NCI-H128 (cell line): ENCODE data around the gene PES1.
"Not testable (repeated sequence)": the region's sequence is repeated elsewhere in the genome, so short reads cannot be mapped to it uniquely, and the experiment has no call there.

ENCODE experiments used
- DNase-seq: peaks from one replicate; lab custom pipeline; 2025; ENCODE audit not compliant: unreplicated experiment; lab: John Stamatoyannopoulos, UW

PES1 gene

DNA sequence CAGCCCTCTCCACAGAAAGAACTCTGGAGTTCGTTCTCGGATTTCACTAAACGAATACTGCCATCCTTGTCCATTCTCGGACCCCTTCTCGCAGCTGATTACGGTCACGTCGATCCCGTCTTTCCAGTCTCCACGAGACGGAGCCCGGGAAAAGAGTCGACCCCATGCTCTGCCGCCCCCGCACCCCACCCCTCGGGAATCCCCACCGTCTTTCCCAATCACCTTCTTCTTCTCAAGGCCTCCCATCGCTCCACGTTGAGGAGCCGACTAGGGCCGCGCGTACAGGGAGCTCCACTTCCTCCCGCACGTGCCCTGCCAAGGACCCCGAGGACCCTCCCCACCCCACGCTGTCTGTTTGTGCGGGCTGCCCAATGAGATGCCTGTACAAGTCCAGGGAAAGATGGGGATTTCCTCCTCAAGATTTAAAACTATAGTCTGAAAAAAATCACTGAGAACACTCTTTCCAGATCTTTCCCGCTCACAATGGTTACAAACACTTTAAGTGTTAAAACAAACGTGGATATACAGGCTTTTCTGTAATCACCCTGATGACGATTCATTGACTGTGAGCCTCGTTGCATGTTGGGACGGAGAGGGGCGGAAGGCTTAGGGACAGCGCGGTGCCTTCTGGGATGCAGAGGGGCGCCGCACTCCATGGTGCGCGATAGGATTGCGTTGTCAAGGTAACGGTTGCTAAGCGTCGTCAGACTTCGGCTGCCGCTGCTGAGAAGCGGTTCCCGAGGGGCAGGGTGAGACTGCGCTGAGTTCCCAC, at the start of gene PES1:
PES1 (minus strand) TSS at position 323 of the 772 bp plus-strand sequence; CDS start at position 246, 77 bp downstream.
- DNase-seq, result peak; percentile 96

- no peak for DNase-seq
Observed at GRCh38 chr22:30640839-30641430, 49.2 kb upstream of the PES1 start.

GRCh38 chr22:30640361-30640760, 48.7 kb upstream of the PES1 start:
- DNase-seq, result no peak

GRCh38 chr22:30637701-30638114, 46.0 kb upstream of the PES1 start:
- no peak for DNase-seq

DNA sequence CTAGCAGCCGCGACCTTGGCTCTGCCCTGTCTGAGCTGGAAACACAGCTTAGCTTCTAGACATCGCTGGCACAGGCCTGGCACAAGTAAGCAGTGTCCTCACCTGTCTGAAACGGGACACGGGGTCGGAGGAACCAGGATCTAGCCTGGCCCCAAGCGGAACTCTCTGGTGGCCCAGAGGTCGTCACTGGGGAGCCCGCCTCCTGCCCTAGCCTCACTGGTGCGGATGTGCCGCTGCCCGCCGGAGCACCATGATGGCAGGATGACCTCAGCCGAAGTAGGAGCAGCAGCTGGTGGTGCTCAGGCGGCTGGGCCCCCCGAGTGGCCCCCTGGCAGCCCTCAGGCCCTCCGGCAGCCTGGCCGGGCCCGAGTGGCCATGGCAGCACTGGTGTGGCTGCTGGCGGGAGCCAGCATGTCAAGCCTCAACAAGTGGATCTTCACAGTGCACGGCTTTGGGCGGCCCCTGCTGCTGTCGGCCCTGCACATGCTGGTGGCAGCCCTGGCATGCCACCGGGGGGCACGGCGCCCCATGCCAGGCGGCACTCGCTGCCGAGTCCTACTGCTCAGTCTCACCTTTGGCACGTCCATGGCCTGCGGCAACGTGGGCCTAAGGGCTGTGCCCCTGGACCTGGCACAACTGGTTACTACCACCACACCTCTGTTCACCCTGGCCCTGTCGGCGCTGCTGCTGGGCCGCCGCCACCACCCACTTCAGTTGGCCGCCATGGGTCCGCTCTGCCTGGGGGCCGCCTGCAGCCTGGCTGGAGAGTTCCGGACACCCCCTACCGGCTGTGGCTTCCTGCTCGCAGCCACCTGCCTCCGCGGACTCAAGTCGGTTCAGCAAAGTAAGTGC, 44.7 kb upstream of the PES1 start:
- no peak for DNase-seq

DNA sequence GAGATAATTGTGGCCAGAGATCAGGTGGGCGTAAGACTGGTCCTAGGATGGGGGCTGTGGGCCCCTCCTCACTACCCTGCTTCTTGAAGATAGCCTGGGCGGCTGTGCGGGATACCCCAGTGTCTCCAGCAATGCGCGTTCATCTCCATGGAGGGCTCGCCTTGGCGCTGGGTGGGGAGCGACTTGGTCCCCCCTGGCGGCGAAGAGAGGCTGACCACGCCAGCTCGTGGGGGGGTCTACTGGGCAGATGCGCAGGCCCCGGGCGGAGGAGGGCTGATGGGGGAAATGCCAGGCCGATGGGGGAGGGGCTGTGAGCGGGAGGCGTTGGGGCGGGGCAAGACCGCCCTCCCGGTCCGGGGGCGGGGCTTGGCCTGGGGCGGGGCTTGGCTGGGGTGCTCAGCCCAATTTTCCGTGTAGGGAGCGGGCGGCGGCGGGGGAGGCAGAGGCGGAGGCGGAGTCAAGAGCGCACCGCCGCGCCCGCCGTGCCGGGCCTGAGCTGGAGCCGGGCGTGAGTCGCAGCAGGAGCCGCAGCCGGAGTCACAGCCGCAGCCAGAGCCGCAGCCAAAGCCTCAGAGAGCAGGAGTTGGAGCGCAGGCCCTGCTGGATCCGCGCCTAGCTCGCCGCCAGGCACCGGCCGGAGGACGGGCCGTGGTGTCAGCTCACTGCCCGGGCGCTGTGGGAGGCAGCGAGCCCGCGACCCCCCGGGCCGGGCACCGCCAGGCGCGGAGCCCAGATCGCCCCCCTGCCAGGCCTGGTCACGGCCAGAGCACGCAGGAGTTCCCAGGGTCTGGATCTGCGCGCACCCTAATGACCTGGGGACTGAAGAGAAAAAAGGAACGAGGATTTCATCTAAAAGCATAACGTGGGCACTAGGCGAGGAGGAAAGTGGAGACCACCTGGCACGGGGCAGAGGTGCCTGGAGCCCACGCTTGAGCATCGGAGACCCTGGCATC, 43.8 kb upstream of the PES1 start, which contains the start of gene SLC35E4:
SLC35E4 (plus strand) TSS at position 509 of the 953 bp plus-strand sequence. CDS start 670 bp downstream, outside the sequence.
- peak; percentile 61 for DNase-seq

GRCh38 chr22:30634471-30635233, 42.9 kb upstream of the PES1 start:
- DNase-seq, result peak; percentile 28

DNA sequence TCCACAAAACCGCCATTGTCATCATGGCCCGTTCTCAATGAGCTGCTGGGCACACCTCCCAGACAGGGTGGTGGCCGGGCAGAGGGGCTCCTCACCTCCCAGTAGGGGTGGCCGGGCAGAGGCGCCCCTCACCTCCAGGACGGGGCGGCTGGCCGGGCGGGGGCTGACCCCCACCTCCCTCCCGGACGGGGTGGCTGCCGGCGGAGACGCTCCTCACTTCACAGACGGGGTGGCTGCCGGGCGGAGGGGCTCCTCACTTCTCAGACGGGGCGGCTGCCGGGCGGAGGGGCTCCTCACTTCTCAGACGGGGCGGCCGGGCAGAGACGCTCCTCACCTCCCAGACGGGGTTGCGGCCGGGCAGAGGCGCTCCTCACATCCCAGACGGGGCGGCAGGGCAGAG, 39.8 kb upstream of the PES1 start:
- not testable (repeated sequence) for DNase-seq

GRCh38 chr22:30628491-30628890, 36.8 kb upstream of the PES1 start:
- DNase-seq, result no peak

- DNase-seq, result no peak
Observed at GRCh38 chr22:30627471-30627870, 35.8 kb upstream of the PES1 start.

- no peak for DNase-seq
Observed at GRCh38 chr22:30626413-30626812, 34.7 kb upstream of the PES1 start.

DNA sequence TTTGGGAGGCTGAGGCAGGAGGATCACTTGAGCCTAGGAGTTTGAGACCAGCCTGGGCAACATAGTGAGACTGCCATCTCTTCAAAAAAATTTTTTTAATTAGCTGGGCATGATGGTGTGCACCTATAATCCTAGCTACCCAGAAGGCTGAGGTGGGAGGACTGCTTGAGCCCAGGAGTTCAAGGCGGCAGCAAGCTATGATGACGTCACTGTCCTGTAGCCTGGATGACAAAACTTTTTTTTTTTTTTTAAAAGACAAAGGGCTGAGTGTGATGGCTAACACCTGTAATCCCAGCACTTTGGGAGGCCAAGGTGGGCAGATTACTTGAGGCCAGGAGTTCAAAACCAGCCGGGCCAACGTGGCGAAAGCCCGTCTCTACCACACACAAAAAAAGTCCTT, 28.2 kb upstream of the PES1 start:
- DNase-seq, result not testable (repeated sequence)

DNA sequence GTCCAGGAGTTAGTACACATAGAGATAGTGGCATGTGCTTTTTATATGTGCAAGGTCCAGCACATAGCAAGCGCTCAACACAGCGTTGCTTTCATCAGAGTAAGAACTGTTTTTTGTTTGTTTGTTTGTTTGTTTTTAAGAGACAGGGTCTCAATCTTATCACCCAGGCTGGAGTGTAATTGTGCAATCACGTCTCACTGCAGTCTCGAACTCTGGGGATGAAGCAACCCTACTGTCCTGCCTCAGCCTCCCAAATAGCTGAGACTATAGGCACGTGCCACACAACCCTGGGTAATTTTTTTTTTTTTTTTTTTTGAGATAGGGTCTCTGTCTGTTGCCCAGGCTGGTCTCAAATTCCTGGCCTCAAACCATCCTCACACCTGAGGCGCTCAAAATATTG, 26.1 kb upstream of the PES1 start:
- no peak for DNase-seq

- DNase-seq, result no peak
Observed at GRCh38 chr22:30615543-30615954, 23.8 kb upstream of the PES1 start.

GRCh38 chr22:30614879-30615278, 23.2 kb upstream of the PES1 start:
- no peak for DNase-seq

GRCh38 chr22:30614268-30614667, 22.6 kb upstream of the PES1 start:
- DNase-seq, result no peak

DNA sequence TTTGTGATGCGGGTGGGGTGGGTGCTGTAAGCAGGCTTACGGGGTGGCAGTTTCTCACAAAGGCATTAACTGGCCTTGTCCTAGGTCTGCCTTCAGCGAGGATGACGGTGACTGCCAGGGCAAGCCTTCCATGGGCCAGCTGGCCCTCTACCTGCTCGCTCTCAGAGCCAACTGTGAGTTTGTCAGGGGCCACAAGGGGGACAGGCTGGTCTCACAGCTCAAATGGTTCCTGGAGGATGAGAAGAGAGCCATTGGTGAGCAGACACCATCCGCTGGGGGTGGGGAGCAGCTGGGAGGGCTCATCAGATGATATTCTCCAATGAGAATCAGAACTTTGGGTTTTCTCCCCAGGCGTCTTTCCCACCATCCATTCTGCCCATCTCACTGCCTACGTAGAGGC, 21.1 kb upstream of the PES1 start:
- DNase-seq, result no peak

- DNase-seq, result no peak
Observed at GRCh38 chr22:30611197-30611596, 19.5 kb upstream of the PES1 start.

DNA sequence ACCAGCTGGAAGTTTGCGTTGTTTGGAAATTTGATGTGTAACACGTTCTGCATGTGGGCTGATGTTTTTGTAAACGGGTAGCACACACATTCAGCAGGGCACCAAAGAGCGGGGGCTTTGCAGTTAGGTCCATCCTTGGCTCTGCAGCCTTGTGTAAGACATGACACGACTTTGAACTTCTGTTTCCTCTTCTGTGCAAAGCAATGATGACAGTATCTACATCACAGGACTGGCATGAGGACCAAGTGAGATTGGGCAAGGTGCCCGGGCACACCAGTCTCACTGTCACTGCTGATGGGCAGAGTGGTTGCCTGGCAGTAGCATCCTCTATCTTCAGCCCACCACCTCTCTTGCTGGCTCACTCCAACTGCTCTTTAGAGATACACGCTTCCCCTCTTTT, 18.6 kb upstream of the PES1 start:
- DNase-seq, result no peak
